Ishikawa (cell line): ENCODE data around the gene MICU2.

Experiments used
- CEBPB ChIP-seq: IDR thresholded peaks from 2 replicates; pipeline ENCODE4 v1.6.1; 2012
- CREB1 ChIP-seq: IDR thresholded peaks from 2 replicates; pipeline ENCODE4 v1.6.1; 2012; ENCODE audit warnings: low read depth
- EGR1 ChIP-seq: IDR thresholded peaks from 2 replicates; pipeline ENCODE4 v1.6.1; 2012
- EP300 ChIP-seq: IDR thresholded peaks from 2 replicates; pipeline ENCODE4 v1.6.1; 2012; ENCODE audit warnings: borderline replicate concordance
- FOXM1 ChIP-seq: IDR thresholded peaks from 2 replicates; pipeline ENCODE4 v1.6.1; 2012; ENCODE audit warnings: low read depth, borderline replicate concordance
- NFIC ChIP-seq: IDR thresholded peaks from 2 replicates; pipeline ENCODE4 v1.6.1; 2012
- RAD21 ChIP-seq: IDR thresholded peaks from 2 replicates; pipeline ENCODE4 v1.6.1; 2012; ENCODE audit warnings: low read depth
- REST ChIP-seq: IDR thresholded peaks from 2 replicates; pipeline ENCODE4 v1.6.1; 2012; ENCODE audit warnings: low read depth, mild to moderate bottlenecking
- TAF1 ChIP-seq: IDR thresholded peaks from 2 replicates; pipeline ENCODE4 v1.6.1; 2012; ENCODE audit warnings: low read depth, mild to moderate bottlenecking
- TCF12 ChIP-seq: IDR thresholded peaks from 2 replicates; pipeline ENCODE4 v1.6.1; 2012; ENCODE audit warnings: low read depth
- TEAD4 ChIP-seq: IDR thresholded peaks from 2 replicates; pipeline ENCODE4 v1.6.1; 2012
- YY1 ChIP-seq: IDR thresholded peaks from 2 replicates; pipeline ENCODE4 v1.6.1; 2012; ENCODE audit warnings: low read depth
- ZBTB7A ChIP-seq: IDR thresholded peaks from 2 replicates; pipeline ENCODE4 v1.6.1; 2012; ENCODE audit warnings: low read depth
- TF ChIP-seq, protein P1 (sequence below): IDR thresholded peaks from 2 replicates; pipeline ENCODE4 v1.6.1; 2012
- TF ChIP-seq, protein P2 (sequence below): IDR thresholded peaks from 2 replicates; pipeline ENCODE4 v1.6.1; 2012

The MICU2 gene

GRCh38 chr13:21567714-21568113, 36.3 kb downstream of the MICU2 start:
- TF ChIP-seq TAF1 (no peak), EGR1 (no peak), EP300 (no peak), NFIC (no peak), RAD21 (no peak), TCF12 (no peak), YY1 (no peak), REST (no peak), CEBPB (no peak), CREB1 (no peak), TEAD4 (no peak), FOXM1 (no peak), ZBTB7A (no peak)
- TF ChIP-seq, protein P1, sequence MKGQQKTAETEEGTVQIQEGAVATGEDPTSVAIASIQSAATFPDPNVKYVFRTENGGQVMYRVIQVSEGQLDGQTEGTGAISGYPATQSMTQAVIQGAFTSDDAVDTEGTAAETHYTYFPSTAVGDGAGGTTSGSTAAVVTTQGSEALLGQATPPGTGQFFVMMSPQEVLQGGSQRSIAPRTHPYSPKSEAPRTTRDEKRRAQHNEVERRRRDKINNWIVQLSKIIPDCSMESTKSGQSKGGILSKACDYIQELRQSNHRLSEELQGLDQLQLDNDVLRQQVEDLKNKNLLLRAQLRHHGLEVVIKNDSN = no peak
- TF ChIP-seq, protein P2, sequence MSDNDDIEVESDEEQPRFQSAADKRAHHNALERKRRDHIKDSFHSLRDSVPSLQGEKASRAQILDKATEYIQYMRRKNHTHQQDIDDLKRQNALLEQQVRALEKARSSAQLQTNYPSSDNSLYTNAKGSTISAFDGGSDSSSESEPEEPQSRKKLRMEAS = no peak

GRCh38 chr13:21557995-21558394, 46.0 kb downstream of the MICU2 start:
- TF ChIP-seq, protein P2 = no peak
- peak; percentile 35; the same call in 1 of the 2 replicates for TF ChIP-seq RAD21

- no peak for TF ChIP-seq CEBPB
- no peak for TF ChIP-seq CREB1
- no peak for TF ChIP-seq YY1
- no peak for TF ChIP-seq EGR1
- TF ChIP-seq TCF12 = no peak
- TF ChIP-seq TEAD4 = no peak
- TF ChIP-seq, protein P2 = no peak
- TF ChIP-seq TAF1 = no peak
- TF ChIP-seq, protein P1 = no peak
- TF ChIP-seq NFIC = no peak
- no peak for TF ChIP-seq FOXM1
- TF ChIP-seq RAD21 = no peak
- no peak for TF ChIP-seq EP300
- no peak for TF ChIP-seq REST
- TF ChIP-seq ZBTB7A = no peak
Measured at GRCh38 chr13:21556051-21556450, 47.9 kb downstream of the MICU2 start.

DNA sequence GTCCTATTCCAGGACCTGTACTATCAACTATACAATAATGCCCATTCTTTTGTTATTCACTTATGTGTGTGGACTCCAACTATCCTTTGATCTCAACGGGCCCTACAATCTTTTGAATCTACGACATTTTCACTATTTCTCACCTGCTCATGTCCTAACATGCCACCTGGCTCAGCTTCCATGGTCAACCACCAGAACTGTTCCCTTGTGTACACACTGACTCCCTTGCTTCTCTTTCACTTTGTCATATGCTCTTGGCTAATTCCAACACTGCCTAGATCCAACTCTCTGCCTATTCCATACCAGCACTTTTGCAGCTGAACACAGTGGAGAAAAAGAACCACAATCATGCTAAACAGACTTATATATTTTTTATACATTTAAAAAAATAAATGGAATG, 53.1 kb downstream of the MICU2 start:
- no peak for TF ChIP-seq CEBPB
- TF ChIP-seq EP300 = no peak
- no peak for TF ChIP-seq YY1

DNA sequence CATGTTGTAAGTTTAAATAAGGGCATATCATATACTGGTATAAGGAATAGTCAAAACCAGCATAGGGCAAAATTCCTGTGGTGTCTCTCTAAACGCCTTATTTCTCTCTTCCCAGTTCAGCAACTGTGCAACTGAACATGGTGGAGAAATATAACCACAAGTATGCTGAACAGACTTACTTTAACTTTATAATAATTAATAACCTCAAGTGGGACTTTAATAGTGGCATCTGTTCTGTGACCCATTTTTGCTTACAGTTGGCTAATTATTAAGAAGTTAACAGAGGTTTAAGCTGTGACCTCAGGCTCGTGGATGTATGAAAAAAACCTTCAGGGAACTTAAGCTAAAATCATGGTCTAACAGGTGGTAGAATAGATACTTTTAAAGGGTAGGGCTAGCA, 54.3 kb downstream of the MICU2 start:
- TF ChIP-seq, protein P1 = no peak
- no peak for TF ChIP-seq TEAD4

DNA sequence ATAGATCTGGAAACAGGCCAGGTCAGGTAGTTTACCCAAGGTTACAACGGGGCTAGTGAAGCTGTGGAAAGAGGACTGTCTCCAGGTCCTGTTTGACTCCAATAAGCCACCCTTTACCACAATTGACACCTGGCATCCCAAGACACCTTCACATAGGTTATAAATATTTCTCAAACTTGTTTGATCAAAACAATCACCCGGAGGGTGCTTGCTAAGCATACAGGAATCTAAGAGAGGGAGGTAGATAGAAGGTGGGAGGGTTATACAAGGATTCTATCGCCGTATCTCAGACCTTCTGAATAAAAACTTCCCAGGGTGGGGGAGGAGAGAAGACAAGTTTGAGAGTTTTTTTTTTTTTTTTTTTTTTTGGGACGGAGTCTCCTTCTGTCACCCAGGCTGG, 55.4 kb downstream of the MICU2 start:
- no peak for TF ChIP-seq FOXM1
- TF ChIP-seq RAD21 = no peak
- TF ChIP-seq EGR1 = no peak
- TF ChIP-seq EP300 = no peak
- TF ChIP-seq ZBTB7A = no peak
- no peak for TF ChIP-seq NFIC
- TF ChIP-seq TAF1 = no peak
- TF ChIP-seq YY1 = no peak
- TF ChIP-seq CEBPB = no peak
- TF ChIP-seq TEAD4 = no peak
- TF ChIP-seq REST = no peak
- no peak for TF ChIP-seq TCF12
- TF ChIP-seq, protein P2 = no peak
- TF ChIP-seq CREB1 = no peak
- TF ChIP-seq, protein P1 = no peak
